Measurements from ENCODE around the gene ZNF275.

ZNF275 gene

GRCh38 chrX:153352858-153353257 lies 18.9 kb downstream of the ZNF275 start:
- H3K27ac ChIP-seq: no peak overlapping the region
- no peak for DNase-seq (ENCODE audit: low read depth, low spot score)

- no peak for DNase-seq (ENCODE audit: low read depth, low spot score)
- H3K27ac ChIP-seq: no peak overlapping the region
Measured at GRCh38 chrX:153353416-153353815, 19.5 kb downstream of the ZNF275 start.

DNA sequence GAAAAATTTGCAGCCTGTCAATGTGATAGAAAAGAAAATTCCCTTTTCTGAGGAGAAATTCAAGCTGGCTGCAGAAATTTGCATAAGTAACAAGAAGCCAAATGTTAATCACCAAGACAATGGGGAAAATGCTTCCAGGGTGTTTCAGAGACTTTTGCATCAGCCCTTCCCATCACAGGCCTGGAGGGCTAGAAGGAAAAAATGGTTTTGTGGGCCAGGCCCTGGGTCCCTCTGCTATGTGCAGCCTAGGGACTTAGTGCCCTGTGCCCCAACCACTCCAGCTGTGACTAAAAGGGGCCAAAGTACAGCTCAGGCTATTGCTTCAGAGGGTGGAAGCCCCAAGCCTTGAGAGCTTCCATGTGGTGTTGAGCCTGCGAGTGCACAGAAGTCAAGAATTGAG lies 23.9 kb downstream of the ZNF275 start:
- no peak for DNase-seq (ENCODE audit: low read depth, low spot score)
- H3K27ac ChIP-seq: no peak overlapping the region

- no peak for DNase-seq (ENCODE audit: low read depth, low spot score)
- H3K27ac ChIP-seq: no peak overlapping the region
Measured at GRCh38 chrX:153361781-153362397, 27.9 kb downstream of the ZNF275 start.

DNA sequence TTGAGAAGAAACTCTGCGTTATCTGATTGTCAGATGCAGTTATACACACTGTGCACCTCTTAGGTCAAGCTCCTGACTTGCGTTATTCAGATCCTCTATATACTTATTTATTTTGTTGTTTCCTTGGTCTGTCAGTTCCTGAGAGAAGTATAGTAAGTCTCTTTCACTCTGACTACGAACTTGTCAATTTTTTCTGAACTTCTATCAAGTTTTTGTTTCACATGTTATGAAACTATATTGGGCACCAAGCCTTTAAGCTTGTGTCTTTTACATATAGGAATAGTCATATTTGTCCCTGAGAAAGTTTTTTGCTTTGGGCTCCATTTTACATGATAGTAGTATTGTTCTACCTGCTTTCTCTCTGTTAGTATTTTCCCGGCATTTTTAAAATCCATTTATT lies 31.7 kb downstream of the ZNF275 start:
- DNase-seq (ENCODE audit: low read depth, low spot score): no peak
- no peak overlapping the region for H3K27ac ChIP-seq

GRCh38 chrX:153366119-153366518 lies 32.2 kb downstream of the ZNF275 start:
- H3K27ac ChIP-seq: no peak overlapping the region
- DNase-seq (ENCODE audit: low read depth, low spot score): no peak

DNA sequence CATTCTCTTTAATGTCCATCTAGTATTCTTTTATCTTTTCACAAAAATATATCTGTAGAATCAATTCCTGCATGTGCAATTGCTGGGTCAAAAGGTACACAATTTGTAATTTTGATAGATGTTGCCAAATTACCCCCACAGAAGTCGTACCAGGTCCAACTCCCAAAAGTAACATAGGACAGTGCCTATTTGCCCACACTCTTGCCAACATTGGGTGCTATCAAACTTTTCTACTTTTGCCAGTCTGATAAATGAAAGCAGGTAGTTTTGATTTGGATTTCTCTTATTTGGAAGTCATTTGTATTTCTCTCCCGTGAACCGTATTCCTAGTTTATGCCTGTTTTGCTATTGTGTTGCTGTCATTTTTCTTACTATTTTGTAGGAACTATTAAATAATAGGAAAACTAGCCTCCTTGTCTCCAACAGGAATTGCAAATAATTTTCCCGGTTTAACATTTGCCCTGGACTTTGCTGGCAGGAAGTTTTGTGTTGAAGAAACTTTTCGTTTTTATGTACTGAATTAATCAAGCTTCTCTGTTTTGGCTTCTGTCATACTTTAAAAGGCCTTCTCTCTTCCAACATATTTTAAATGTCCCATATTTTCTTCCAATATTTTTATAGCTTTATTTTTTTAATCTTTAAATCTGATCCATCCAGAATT lies 33.1 kb downstream of the ZNF275 start:
- H3K27ac ChIP-seq: no peak overlapping the region
- DNase-seq (ENCODE audit: low read depth, low spot score): no peak

DNA sequence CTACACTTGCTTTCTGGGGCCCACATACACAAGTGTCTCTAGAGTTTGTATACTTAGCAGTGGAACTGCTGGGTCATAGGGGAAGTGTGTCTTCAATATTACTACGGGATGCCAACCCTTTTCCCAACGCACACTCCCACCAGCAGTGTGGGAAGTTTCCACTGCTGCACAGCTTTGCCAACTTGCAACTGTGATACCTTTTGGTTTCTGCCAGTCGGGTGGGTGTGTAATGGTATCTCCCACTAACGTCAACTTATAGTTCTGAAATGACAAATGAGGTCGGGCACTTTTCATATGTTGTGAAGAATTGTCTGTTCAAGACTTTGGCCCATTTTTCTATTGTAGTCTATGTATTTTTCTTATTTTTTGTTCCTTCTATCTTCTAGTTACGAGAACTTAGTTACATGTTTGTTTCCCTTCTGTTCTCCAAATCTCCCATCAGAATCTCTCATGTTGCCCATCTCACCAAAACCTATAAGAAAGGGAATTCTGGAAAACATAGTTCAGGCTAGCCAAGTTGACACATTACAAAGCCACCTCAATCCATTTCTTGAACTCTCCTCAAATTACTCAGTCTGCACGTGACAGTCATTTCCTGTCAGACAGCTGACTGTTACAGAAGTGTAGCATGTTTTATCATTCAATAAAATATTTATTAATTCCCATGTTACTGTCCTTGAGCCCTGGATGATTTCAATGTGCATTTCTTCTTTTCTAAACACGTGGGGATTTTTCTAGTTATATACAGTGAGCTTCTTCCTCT lies 36.5 kb downstream of the ZNF275 start:
- DNase-seq (ENCODE audit: low read depth, low spot score): no peak
- no peak overlapping the region for H3K27ac ChIP-seq

GRCh38 chrX:153371256-153371655 lies 37.3 kb downstream of the ZNF275 start:
- no peak overlapping the region for H3K27ac ChIP-seq
- no peak for DNase-seq (ENCODE audit: low read depth, low spot score)

DNA sequence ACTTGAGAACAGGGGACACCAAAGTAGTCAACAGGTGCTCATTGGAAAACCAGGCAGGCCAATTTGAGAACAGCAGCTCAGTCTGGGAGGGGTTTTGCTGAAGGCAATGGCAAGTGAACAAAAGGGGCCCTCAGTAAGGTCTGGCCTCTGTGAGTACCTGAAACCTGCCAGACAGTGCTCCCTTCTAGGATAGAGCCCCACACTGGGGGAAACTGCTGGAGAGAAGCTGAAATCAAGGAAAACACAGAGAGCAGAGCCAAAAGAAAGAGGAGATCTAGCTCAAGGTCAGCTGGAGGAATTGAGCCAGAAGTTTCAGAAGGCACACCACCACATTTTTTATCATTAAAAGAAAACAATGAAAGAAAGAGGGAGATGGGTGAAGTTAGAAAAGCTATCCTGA lies 39.0 kb downstream of the ZNF275 start:
- H3K27ac ChIP-seq: no peak overlapping the region

GRCh38 chrX:153374426-153374825 lies 40.5 kb downstream of the ZNF275 start:
- DNase-seq (ENCODE audit: low read depth, low spot score): no peak
- H3K27ac ChIP-seq: no peak overlapping the region

More for the DNA sequence above, 39.0 kb downstream of the ZNF275 start:
- DNase-seq (ENCODE audit: low read depth, low spot score): no peak

GRCh38 chrX:153375571-153375970 lies 41.6 kb downstream of the ZNF275 start:
- H3K27ac ChIP-seq: no peak overlapping the region
- DNase-seq (ENCODE audit: low read depth, low spot score): no peak

DNA sequence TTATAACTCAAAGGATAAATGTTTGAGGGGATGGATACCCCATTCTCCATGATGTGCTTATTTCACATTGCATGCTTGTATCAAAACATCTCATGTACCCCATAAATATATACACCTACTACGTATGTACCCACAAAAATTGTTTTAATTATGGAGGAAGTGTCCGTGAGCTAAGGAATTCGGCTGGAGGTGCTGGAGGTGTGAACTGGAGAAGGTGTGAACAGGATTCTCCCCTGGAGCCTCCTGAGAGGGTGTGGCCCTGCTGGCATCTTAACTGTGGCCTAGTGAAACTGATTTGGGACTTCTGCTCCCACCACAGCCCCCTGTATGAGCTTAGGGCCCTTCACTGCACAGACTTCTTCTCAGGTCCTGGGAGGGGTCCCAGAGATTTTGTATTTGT lies 43.8 kb downstream of the ZNF275 start:
- no peak for DNase-seq (ENCODE audit: low read depth, low spot score)
- no peak overlapping the region for H3K27ac ChIP-seq

DNA sequence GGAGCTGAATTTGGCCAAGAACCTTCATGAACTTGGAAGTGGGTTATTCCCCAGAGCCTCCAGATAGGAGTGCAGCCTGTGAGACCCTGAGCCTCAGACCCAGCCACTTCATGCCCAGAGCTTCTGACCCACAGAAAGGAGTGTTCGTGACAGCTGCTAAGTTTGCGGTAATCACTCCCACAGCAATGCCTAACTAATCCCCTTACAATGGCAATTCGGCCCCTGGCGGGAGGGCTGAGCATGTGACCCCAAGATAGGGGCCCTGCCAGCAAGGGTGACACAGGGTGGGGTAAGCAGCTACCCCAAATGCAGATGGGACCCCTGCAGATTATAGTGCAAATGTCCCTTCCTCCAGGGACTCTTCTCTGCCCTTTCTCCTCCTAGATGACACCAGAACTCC lies 44.7 kb downstream of the ZNF275 start:
- DNase-seq (ENCODE audit: low read depth, low spot score): no peak
- H3K27ac ChIP-seq: no peak overlapping the region

DNA sequence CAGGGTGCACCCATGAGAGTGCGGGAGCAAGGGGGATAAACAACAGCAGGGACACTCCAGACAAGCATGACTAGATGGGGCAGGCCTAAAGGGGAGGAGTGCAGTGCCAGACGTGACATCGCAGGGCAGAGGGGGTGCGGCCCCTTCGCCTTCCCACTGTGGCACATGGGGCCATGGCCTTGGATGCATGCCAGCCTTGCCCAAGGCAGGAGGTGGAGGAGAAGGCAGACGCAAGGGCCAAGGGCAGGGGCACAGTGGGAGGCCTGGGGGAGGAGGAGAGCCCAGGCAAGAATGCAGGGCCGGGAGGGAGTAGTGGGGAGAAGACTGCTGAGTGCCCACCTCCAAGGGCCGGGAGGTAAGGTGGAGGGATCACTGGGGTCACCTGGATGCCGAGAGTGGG lies 45.6 kb downstream of the ZNF275 start:
- DNase-seq (ENCODE audit: low read depth, low spot score): no peak
- no peak overlapping the region for H3K27ac ChIP-seq

DNA sequence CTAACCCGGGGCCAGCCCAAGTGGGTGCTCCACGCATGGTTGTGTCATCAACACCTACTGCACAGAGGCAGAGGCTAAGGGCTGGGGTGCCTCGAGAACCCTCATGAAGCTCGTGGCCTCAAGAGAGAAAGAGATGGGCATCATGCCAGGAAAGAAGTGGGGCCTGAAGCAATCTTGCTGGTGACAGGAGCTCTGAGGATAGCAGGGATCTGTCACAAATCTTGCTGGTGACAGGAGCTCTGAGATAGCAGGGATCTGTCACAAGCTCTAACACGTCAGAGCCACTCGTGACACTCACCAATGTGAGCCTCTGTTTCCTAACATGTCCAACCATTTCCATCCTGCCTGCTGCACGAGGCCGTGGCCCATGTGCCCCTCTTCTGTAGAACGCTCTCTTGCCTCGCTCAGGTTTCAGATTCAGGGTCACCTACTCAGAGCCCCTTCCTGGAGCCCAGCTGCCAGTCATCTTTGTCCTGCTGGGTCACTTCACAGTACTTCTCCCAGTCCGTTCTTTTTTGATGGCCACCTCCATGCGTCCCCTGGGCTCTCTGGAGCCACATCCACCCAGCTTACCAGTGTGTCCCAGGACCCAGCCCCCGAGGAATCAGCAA lies 46.1 kb downstream of the ZNF275 start:
- no peak for DNase-seq (ENCODE audit: low read depth, low spot score)
- H3K27ac ChIP-seq: no peak overlapping the region

DNA sequence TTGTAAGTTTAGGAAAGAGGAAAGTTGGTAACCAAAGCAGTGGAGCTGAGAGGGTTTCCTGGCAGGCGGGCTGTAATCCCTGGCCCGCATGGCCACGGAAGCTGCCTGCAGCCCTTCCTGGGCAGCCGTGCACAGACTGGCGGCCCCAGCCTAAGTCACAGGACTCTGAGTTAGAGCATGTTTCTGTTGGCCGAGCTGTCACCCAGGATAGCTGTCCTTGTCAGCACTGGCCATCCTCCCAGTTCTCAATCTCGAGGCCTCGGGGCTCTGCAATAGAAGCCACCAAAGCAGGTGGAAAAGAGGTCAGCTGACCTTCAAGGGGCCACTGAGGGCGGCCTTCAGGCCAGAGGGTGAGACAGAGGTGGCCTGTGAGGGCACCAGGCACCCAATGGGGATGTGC lies 46.7 kb downstream of the ZNF275 start:
- no peak overlapping the region for H3K27ac ChIP-seq

DNA sequence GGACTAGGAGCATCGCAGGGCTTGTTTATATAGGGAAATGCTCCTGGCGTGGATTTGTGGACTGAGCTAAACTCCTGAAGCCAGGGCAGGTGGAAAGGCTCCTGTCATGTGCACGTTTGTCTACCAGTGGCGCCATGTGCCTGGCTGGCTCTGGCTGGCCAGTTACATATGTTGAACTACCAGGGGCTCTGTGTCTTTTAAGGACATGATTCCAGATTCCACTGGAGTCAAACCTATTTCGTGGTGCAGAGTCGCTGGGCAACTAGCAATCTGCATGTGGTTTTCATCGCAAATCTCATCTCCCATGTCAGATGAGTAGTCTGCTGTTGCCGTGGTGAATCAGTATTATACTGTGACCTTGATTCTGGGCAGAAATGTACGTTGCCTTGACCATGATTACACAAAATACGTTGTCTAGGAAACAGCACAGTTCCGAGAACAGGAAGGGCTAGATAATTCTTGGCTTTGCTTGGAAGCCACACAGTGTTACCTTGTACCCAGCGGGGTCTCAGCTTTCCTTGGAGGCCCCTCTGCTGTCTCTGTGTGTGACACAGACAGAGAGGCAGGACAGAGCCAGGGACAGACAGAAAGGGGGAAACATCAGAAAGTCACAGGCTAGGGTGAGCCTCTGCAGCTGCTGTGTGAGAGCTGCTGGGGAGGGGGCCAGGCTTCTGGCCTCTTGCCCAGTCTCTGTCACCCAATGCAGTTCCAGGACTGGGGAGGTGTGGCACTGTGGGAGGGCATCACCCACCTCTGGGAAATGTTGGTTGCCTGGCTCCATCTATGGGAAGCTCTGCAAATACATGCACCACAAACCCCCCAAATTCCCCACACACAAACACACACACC lies 48.0 kb downstream of the ZNF275 start:
- H3K27ac ChIP-seq: no peak overlapping the region
- no peak for DNase-seq (ENCODE audit: low read depth, low spot score)

More for the DNA sequence above, 46.7 kb downstream of the ZNF275 start:
- no peak for DNase-seq (ENCODE audit: low read depth, low spot score)

GRCh38 chrX:153382563-153383482 lies 48.9 kb downstream of the ZNF275 start:
- no peak overlapping the region for H3K27ac ChIP-seq
- no peak for DNase-seq (ENCODE audit: low read depth, low spot score)

All from epithelial cell of prostate (primary cell).